Ascending aorta (tissue), 2 donors: Measurements from ENCODE around the gene TNS2. TPM values are rescaled to one million over a fixed set of nuclear protein-coding genes. Genes with fewer than 3 reads are reported as not detected.

Source experiments
- DNase-seq, 2 donors: peaks; one replicate each; pipeline ENCODE4 v3.0.0-alpha.2; 2019; ENCODE audit warnings: low spot score in 2 of 2
- H3K27ac ChIP-seq, 2 donors: fragments of 200-600 bp; sonication (generic); one replicate each; pipeline ENCODE4 v1.5.1; 2016 to 2017; ENCODE audit warnings: mild to moderate bottlenecking in 1 of 2
- H3K27me3 ChIP-seq: fragments of 200-600 bp; sonication (generic); one replicate; pipeline ENCODE4 v1.5.1; 2017
- H3K36me3 ChIP-seq, 2 donors: fragments of 200-600 bp; sonication (generic); one replicate each; pipeline ENCODE4 v1.5.1; 2016
- H3K4me1 ChIP-seq, 2 donors: fragments of 200-600 bp; sonication (generic); one replicate each; pipeline ENCODE4 v1.5.1; 2016 to 2017; ENCODE audit warnings: mild to moderate bottlenecking in 1 of 2
- H3K4me3 ChIP-seq, 2 donors: fragments of 200-600 bp; sonication (generic); one replicate each; pipeline ENCODE4 v1.5.1; 2016 to 2017; ENCODE audit warnings: mild to moderate bottlenecking in 1 of 2
- H3K9me3 ChIP-seq, 2 donors: fragments of 200-600 bp; sonication (generic); one replicate each; pipeline ENCODE4 v1.5.1; 2016
- CTCF ChIP-seq, 3 experiments: fragments of 200-600 bp in 2 of 3; fragments of 450-650 bp in 1 of 3; sonication (generic) in 2 of 3; IDR thresholded peaks; one replicate each; pipeline ENCODE4 v1.5.1; 2016 to 2019; ENCODE audit warnings: antibody characterized with exemption in 3 of 3, mild to moderate bottlenecking in 1 of 3, moderate library complexity in 1 of 3
- intact Hi-C: fragments of 100-400 bp; cut with DNase I; formaldehyde crosslinking; loops from one replicate; pipeline ENCODE4 v1.15.1; 2023
- total RNA-seq: library from RNA; depleted of rRNA; stranded (reverse); fragments of >200 nt; gene quantifications from one replicate; pipeline ENCODE4 v1.1.0, GENCODE V29; 2016

TNS2 gene
- total RNA-seq, 1 donor from 2014 or later = 608 TPM

GRCh38 chr12:53077030-53077429 is 27.2 kb downstream of the TNS2 start:
- Histone ChIP-seq H3K4me3 (no peak overlapping the region), H3K9me3 (no peaks in the 10 kb centered on the region), H3K36me3 (peaks cover 29 to 33% of the 10 kb centered on the region in 2 donors), H3K27me3 (no peaks in the 10 kb centered on the region), H3K27ac (peak overlapping the region; percentile 87 to 97), H3K4me1 (peaks cover 15 to 24% of the 10 kb centered on the region in 2 donors)
- intact Hi-C loops = no loop called here
- DNase-seq = no peak
- TF ChIP-seq CTCF (IDR thresholded peaks at IDR 0.05) = no peak

GRCh38 chr12:53078425-53079225 is 28.8 kb downstream of the TNS2 start:
- TF ChIP-seq CTCF (IDR thresholded peaks at IDR 0.05) = no peak
- Histone ChIP-seq H3K9me3 (no peaks in the 10 kb centered on the region), H3K4me1 (peaks cover 7 to 11% of the 10 kb centered on the region in 2 donors), H3K27ac (peak overlapping the region; percentile 87 to 97), H3K27me3 (no peaks in the 10 kb centered on the region), H3K4me3 (peak overlapping the region; percentile 58 to 70), H3K36me3 (peaks cover 29 to 30% of the 10 kb centered on the region in 2 donors)
- intact Hi-C loops = loop anchor here (1.0 kb wide), 3 partner anchors 20 to 72 kb away; partner anchors contain the start of gene EIF4B
- no peak for DNase-seq

GRCh38 chr12:53079226-53080117 is 29.6 kb downstream of the TNS2 start, which contains the start of gene SPRYD3:
Gene SPRYD3, minus strand, starts transcription at chr12:53079390. Its CDS starts 57 bp downstream, at chr12:53079333.
- peaks cover 6 to 7% of the 10 kb centered on the region in 2 donors for H3K4me1 ChIP-seq

GRCh38 chr12:53082637-53083175 is 32.8 kb downstream of the TNS2 start:
- H3K36me3 ChIP-seq = no peaks in the 10 kb centered on the region
- H3K9me3 ChIP-seq = no peaks in the 10 kb centered on the region
- peaks cover 6 to 7% of the 10 kb centered on the region in 2 donors for H3K4me1 ChIP-seq
- no peaks in the 10 kb centered on the region for H3K27me3 ChIP-seq
- H3K4me3 ChIP-seq = no peak overlapping the region
- intact Hi-C loops = no loop called here
- TF ChIP-seq CTCF (IDR thresholded peaks at IDR 0.05) = no peak
- no peak for DNase-seq
- no peak overlapping the region for H3K27ac ChIP-seq

More at GRCh38 chr12:53079226-53080117, 29.6 kb downstream of the TNS2 start, which contains the start of gene SPRYD3:
- peaks cover 24 to 27% of the 10 kb centered on the region in 2 donors for H3K36me3 ChIP-seq
- intact Hi-C loops = loop anchor here (1.0 kb wide), 3 partner anchors 19 to 73 kb away; partner anchors contain the start of gene EIF4B
- peak; percentile 93 to 99 for DNase-seq
- H3K27ac ChIP-seq = peak within 1 kb of the TSS; percentile 87 to 97
- no peaks in the 10 kb centered on the region for H3K9me3 ChIP-seq
- H3K4me3 ChIP-seq = peak within 1 kb of the TSS; percentile 58 to 70
- no peaks in the 10 kb centered on the region for H3K27me3 ChIP-seq
- peak in 1 of 3 experiments; percentile 4 for TF ChIP-seq CTCF (IDR thresholded peaks at IDR 0.05)

- no peaks in the 10 kb centered on the region for H3K36me3 ChIP-seq
- H3K9me3 ChIP-seq = no peaks in the 10 kb centered on the region
- intact Hi-C loops = no loop called here
- no peak for TF ChIP-seq CTCF (IDR thresholded peaks at IDR 0.05)
- DNase-seq = no peak
- H3K27ac ChIP-seq = no peak overlapping the region
- no peaks in the 10 kb centered on the region for H3K4me1 ChIP-seq
- no peak overlapping the region for H3K4me3 ChIP-seq
- H3K27me3 ChIP-seq = no peaks in the 10 kb centered on the region
These were observed 36.5 kb downstream of the TNS2 start for GRCh38 chr12:53086361-53086760.
